GM19025 (cell line): Measurements from ENCODE around the gene NEU4.
"Not testable (repeated sequence)": the region's sequence is repeated elsewhere in the genome, so short reads cannot be mapped to it uniquely, and the experiment has no call there.

Experiments
- ATAC-seq: cut with Tn5 transposase; IDR thresholded peaks from one replicate; pipeline ENCODE4 v1.9.1; 2021; ENCODE audit warnings: mild to moderate bottlenecking, low read depth, moderate library complexity; ENCODE audit not compliant: unreplicated experiment

Gene NEU4

DNA sequence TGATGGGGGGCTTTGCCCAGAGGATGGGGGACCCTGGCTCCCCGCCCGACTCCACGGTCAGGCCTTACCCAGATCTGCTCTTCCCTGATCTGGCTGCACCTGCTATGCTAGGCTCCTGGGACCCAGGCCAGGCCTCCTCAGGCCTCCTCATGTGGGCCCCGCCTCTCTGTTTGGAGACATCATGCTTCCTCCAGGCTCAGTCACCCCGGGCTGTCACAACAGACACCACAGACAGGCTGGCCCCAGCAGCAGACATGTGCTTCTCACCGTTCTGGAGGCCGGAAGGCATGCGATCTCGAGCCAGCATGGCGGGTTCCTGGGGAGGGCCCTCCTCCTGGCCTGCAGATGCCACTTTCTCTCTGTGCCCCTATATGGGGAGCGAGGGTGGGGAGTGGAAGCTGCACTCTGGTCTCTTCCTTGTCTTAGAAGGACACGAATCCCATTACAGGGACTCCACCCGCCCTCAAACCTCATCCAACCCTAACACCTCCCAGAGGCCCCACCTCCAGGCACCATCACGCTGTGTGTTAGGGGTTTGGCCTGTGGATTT lies 10.8 kb upstream of the NEU4 start:
- no peak for ATAC-seq

- ATAC-seq: no peak
Measured at GRCh38 chr2:241798631-241799521, 10.1 kb upstream of the NEU4 start.

DNA sequence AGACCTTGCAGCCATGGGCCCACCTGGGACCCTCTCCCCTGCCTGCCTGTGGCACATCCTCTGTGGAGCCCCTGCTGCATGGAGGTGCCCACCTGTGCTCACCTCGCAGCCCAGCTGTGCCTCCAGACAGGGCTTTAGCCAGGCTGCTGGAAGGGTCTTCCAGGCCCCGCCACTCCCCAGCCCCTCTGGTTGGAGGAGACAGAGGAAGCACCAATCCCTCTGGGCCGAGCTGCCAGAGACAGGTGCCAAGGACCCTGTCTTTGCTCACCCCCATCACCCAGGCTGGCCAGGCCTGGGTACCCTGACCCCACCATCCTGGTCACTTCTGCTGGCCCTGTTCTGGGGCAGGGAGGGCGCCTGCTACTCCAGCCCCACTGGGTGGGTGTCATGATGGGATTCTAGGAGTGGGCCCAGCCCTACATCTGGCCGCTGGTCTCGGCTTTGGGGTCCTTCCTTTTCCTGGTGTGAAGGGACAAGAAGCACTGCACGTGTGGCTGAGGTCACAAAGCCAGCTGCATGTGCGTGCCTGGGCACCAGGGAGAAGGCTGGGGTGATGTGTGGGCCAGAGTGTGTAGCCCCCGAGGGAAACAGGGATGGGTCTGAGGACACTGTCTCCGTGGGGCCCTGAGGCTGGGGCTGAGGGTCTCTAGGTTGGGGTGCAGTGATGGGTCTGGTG lies 9.3 kb upstream of the NEU4 start:
- ATAC-seq: no peak

DNA sequence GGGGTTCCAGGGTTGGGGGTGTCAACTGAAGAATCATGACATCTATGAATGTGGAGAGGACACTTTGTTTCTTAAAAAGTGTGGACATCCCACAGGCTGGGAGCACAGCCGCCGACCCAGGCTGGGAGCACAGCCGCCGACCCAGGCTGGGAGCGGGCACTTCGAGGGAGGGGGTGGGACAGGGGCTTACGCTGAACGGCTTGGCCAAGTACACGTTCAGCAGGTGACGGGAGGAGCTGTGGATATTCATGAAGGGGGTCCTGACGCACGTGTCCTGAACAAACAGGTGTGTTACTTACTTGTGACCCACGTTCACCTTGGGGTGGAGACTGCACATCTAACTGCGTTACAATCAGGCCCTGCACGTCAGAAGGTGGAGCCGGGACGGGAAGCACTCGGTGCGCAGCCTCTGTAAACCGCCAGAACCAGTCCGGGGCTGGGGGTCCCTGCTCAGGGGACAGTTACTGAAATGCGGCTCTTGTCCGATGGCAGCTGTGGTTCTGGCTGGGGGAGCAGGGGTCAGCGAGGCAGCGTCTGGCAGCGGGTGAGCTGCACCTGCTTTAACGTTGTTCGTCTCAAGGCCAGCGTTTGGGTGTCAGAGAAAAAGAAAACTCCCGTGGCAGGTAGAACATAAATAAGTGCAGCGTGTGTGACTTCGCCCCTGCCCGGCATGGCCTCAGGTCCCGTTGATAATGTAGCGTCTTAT lies 8.6 kb upstream of the NEU4 start:
- not testable (repeated sequence) for ATAC-seq

GRCh38 chr2:241801611-241802420 lies 7.2 kb upstream of the NEU4 start:
- ATAC-seq: no peak

GRCh38 chr2:241802421-241803318 lies 6.3 kb upstream of the NEU4 start:
- no peak for ATAC-seq

GRCh38 chr2:241803387-241804325 lies 5.3 kb upstream of the NEU4 start:
- ATAC-seq: no peak

GRCh38 chr2:241804326-241805229 lies 4.4 kb upstream of the NEU4 start:
- no peak for ATAC-seq

DNA sequence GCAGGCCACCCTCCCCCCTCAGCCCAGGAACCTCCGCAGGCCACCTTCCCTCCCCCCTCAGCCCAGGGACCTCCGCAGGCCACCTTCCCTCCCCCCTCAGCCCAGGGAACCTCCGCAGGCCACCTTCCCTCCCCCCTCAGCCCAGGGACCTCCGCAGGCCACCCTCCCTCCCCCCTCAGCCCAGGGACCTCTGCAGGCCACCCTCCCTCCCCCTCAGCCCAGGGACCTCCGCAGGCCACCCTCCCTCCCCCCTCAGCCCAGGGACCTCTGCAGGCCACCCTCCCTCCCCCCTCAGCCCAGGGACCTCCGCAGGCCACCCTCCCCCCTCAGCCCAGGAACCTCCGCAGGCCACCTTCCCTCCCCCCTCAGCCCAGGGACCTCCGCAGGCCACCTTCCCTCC lies 2.8 kb upstream of the NEU4 start:
- ATAC-seq: not testable (repeated sequence)

DNA sequence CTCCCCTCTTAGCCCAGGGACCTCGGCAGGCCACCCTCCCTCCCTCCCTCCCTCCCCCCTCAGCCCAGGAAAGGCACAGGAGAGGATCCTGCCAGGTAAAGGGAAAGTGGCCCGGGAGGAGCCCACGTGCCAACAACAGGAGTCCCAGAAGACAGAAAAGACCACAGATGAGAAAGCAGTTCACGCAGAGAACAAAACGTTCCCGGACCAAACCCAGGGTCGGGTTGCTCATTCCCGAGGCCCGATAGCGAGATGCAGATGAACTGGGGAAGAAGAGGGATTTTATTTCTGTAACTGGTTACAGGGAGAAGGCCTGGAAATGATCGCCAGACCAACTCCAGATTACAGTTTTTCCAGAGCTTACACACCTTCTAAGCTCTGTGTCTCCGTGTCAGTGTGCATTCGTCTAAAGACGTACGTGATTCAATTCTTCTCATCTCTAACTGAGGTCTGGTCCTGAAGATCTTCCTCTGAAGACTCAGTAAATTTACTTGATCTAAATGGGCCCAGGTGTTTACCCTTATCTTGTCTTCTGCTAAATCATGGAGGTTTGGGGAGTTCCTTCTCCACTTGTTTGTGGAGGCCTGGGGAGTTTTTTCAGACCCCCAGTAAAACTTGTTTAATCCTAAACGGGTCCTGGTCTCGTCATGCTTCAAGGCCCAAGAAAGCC lies 807 bp upstream of the NEU4 start:
- no peak for ATAC-seq

- ATAC-seq: no peak
Measured at GRCh38 chr2:241809383-241810306, 652 bp downstream of the NEU4 start.

- ATAC-seq: no peak
Measured at GRCh38 chr2:241810307-241811200, 1.6 kb downstream of the NEU4 start.

GRCh38 chr2:241811201-241811951 lies 2.4 kb downstream of the NEU4 start:
- ATAC-seq: no peak
